ENCODE data around the gene ERO1A. TPM values are rescaled to one million over a fixed set of nuclear protein-coding genes. Genes with fewer than 3 reads are reported as not detected.

The ERO1A gene
- total and polyA plus RNA-seq, 2 donors (not counting 1 experiment from before 2014, with no cell fraction given): 34.5 to 64.9 TPM

DNA sequence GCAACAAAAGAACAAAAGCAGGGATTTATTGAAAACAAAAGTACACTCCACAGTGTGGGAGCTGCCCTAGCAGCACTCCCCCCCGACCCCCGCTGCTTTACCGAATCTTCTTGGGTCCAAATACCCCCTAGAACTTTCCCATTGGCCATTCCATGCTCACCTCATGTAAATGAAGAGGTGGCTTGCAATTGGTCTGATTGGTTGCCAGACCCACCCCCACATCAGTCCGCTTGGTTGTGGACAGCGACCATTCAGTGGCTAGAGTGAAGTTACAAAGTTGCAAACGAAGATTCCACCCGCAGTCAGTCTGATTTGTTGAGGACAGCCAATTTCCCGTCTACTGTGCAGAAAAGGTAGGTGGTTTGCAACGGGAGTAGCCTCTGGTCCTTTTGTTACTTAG, 38.5 kb upstream of the ERO1A start:
- Histone ChIP-seq H3K36me3 (ENCODE audit: control insufficient read depth, insufficient read depth, low read length) (no peaks in the 10 kb centered on the region), H3K4me3 (replicated peaks in 1 of 4; ENCODE audit: control extremely low read depth in 1 of 4, insufficient read depth in 1 of 4, low read depth in 3 of 4, low read length in 4 of 4) (no peak overlapping the region), H3K27me3 (ENCODE audit: control insufficient read depth, insufficient read depth, low read length) (no peaks in the 10 kb centered on the region), H2AFZ (ENCODE audit: low read length) (no peak overlapping the region), H4K20me1 (ENCODE audit: control insufficient read depth, extremely low read depth, insufficient read depth, low read length) (no peaks in the 10 kb centered on the region), H3K79me2 (ENCODE audit: control insufficient read depth, insufficient read depth, low read length) (peaks cover 19% of the 10 kb centered on the region), H3K9ac (ENCODE audit: insufficient read depth, low read length) (no peak overlapping the region), H3K4me1 (ENCODE audit: control insufficient read depth, extremely low read depth, insufficient read depth, low read length) (no peaks in the 10 kb centered on the region), H3K4me2 (ENCODE audit: extremely low read depth, insufficient read depth, low read length) (no peak overlapping the region), H3K9me3 (ENCODE audit: control insufficient read depth, insufficient read depth, low read depth, low read length) (no peaks in the 10 kb centered on the region), H3K27ac (ENCODE audit: insufficient read depth, low read length) (no peak overlapping the region)
- TF ChIP-seq, protein P1, sequence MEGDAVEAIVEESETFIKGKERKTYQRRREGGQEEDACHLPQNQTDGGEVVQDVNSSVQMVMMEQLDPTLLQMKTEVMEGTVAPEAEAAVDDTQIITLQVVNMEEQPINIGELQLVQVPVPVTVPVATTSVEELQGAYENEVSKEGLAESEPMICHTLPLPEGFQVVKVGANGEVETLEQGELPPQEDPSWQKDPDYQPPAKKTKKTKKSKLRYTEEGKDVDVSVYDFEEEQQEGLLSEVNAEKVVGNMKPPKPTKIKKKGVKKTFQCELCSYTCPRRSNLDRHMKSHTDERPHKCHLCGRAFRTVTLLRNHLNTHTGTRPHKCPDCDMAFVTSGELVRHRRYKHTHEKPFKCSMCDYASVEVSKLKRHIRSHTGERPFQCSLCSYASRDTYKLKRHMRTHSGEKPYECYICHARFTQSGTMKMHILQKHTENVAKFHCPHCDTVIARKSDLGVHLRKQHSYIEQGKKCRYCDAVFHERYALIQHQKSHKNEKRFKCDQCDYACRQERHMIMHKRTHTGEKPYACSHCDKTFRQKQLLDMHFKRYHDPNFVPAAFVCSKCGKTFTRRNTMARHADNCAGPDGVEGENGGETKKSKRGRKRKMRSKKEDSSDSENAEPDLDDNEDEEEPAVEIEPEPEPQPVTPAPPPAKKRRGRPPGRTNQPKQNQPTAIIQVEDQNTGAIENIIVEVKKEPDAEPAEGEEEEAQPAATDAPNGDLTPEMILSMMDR (conservative IDR thresholded peaks at IDR 0.05 in 1 of 2, IDR thresholded peaks at IDR 0.05 in 1 of 2; ENCODE audit: low read depth in 1 of 2, low read length in 2 of 2): no peak
- TF ChIP-seq EZH2 (IDR thresholded peaks at IDR 0.05; ENCODE audit: low read length, missing control alignments): no peak
- no peak for DNase-seq (ENCODE audit: low read depth in 2 of 2)

DNA sequence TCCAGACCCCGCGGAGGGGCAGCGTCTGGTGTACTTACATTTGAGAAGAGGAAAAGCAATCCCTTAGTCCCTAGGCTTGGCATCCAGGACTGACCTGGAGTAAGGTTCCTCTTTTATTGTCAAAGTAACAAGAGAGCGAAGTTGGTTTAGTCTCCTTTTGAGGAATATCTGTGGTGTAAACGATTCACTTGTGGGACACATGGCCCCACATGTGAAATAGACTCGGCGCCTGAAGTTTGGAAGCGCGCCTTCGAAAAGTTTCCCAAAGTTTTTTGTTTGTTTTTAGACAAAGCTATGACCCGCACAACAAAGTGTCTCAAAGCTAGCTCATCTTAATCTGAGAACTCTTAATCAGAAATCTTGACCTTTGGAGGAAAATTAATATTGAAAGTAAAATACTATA, 35.4 kb upstream of the ERO1A start:
- peak overlapping the region; percentile 86 for H2AFZ ChIP-seq (ENCODE audit: low read length)
- H3K9ac ChIP-seq (ENCODE audit: insufficient read depth, low read length): peak overlapping the region; percentile 85
- peak; percentile 27 to 31 for DNase-seq (ENCODE audit: low read depth in 2 of 2)
- no peaks in the 10 kb centered on the region for H4K20me1 ChIP-seq (ENCODE audit: control insufficient read depth, extremely low read depth, insufficient read depth, low read length)
- no peaks in the 10 kb centered on the region for H3K27me3 ChIP-seq (ENCODE audit: control insufficient read depth, insufficient read depth, low read length)
- no peaks in the 10 kb centered on the region for H3K36me3 ChIP-seq (ENCODE audit: control insufficient read depth, insufficient read depth, low read length)
- no peaks in the 10 kb centered on the region for H3K4me1 ChIP-seq (ENCODE audit: control insufficient read depth, extremely low read depth, insufficient read depth, low read length)
- H3K4me3 ChIP-seq (replicated peaks in 1 of 4; ENCODE audit: control extremely low read depth in 1 of 4, insufficient read depth in 1 of 4, low read depth in 3 of 4, low read length in 4 of 4): peak overlapping the region; percentile 75 to 96 (median 86)
- peak overlapping the region; percentile 81 for H3K4me2 ChIP-seq (ENCODE audit: extremely low read depth, insufficient read depth, low read length)
- H3K27ac ChIP-seq (ENCODE audit: insufficient read depth, low read length): peak overlapping the region; percentile 87
- TF ChIP-seq, protein P1 (conservative IDR thresholded peaks at IDR 0.05 in 1 of 2, IDR thresholded peaks at IDR 0.05 in 1 of 2; ENCODE audit: low read depth in 1 of 2, low read length in 2 of 2): no peak
- TF ChIP-seq EZH2 (IDR thresholded peaks at IDR 0.05; ENCODE audit: low read length, missing control alignments): no peak
- no peaks in the 10 kb centered on the region for H3K9me3 ChIP-seq (ENCODE audit: control insufficient read depth, insufficient read depth, low read depth, low read length)
- peaks cover 17% of the 10 kb centered on the region for H3K79me2 ChIP-seq (ENCODE audit: control insufficient read depth, insufficient read depth, low read length)

DNA sequence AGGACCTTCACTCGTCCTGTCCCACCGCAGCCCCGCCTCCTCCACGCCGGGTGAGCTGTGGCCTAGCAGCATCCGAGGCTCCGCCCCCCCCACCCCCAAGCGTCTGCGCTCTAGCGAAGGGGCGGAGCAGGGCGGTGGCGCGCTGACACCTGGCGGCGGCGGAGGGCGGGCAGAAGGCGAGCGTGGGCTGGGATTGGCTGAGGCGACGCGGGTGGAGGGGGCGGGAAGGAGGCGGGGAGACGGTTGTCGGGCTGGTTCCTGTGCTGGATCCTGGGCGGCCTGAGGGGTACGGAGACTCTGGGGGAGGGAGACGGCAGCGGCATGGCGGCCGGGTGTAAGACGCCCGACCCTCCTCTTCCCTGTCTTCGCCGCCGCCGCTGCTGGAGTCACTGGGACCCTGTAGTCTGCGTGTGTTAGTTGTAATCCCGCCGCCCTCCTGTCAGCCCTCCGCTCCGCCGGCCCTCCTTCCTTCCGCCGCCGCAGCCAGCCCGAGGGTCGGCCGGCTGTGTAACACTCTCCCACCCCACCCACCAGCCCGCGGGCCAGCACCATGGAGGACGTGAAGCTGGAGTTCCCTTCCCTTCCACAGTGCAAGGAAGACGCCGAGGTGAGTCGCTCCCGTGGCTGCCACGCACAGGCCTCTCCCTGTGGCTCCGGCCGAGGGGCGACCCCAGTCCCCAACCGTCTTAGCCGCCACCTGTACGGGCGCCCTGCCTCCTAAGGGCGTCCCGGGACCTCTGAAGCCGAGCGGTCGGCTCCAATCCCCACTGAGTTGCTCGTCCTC, 34.8 kb upstream of the ERO1A start, which contains the start of gene STYX:
STYX (plus strand) TSS at position 242 of the 784 bp plus-strand sequence; CDS start at position 551, 309 bp downstream.
- Histone ChIP-seq H3K4me3 (replicated peaks in 1 of 4; ENCODE audit: control extremely low read depth in 1 of 4, insufficient read depth in 1 of 4, low read depth in 3 of 4, low read length in 4 of 4) (peak within 1 kb of the TSS; percentile 75 to 96 (median 86)), H3K79me2 (ENCODE audit: control insufficient read depth, insufficient read depth, low read length) (peaks cover 17% of the 10 kb centered on the region), H3K27me3 (ENCODE audit: control insufficient read depth, insufficient read depth, low read length) (no peaks in the 10 kb centered on the region), H3K9ac (ENCODE audit: insufficient read depth, low read length) (peak within 1 kb of the TSS; percentile 85), H3K4me2 (ENCODE audit: extremely low read depth, insufficient read depth, low read length) (peak within 1 kb of the TSS; percentile 81), H2AFZ (ENCODE audit: low read length) (peak within 1 kb of the TSS; percentile 86), H3K9me3 (ENCODE audit: control insufficient read depth, insufficient read depth, low read depth, low read length) (no peaks in the 10 kb centered on the region), H4K20me1 (ENCODE audit: control insufficient read depth, extremely low read depth, insufficient read depth, low read length) (no peaks in the 10 kb centered on the region), H3K36me3 (ENCODE audit: control insufficient read depth, insufficient read depth, low read length) (no peaks in the 10 kb centered on the region), H3K27ac (ENCODE audit: insufficient read depth, low read length) (peak within 1 kb of the TSS; percentile 87), H3K4me1 (ENCODE audit: control insufficient read depth, extremely low read depth, insufficient read depth, low read length) (no peaks in the 10 kb centered on the region)
- TF ChIP-seq, protein P1 (conservative IDR thresholded peaks at IDR 0.05 in 1 of 2, IDR thresholded peaks at IDR 0.05 in 1 of 2; ENCODE audit: low read depth in 1 of 2, low read length in 2 of 2): no peak
- TF ChIP-seq EZH2 (IDR thresholded peaks at IDR 0.05; ENCODE audit: low read length, missing control alignments): no peak
- DNase-seq (ENCODE audit: low read depth in 2 of 2): peak; percentile 97 to 98
